Karpas-422 (cell line): ENCODE results near the gene ANO9. TPM values are rescaled to one million over a fixed set of nuclear protein-coding genes. Genes with fewer than 3 reads are reported as not detected.

Source experiments
- DNase-seq: peaks from one replicate; pipeline ENCODE4 v3.0.0-alpha.2; 2015
- H2AFZ ChIP-seq: fragments of 200-600 bp; sonication (generic); 2 replicates; pipeline ENCODE4 v1.6.1; 2014; ENCODE audit warnings: antibody characterized with exemption, low read length, mixed read lengths
- H3K27ac ChIP-seq: fragments of 200-600 bp; sonication (generic); 2 replicates; pipeline ENCODE4 v1.5.1; 2014; ENCODE audit warnings: mild to moderate bottlenecking, low read length, moderate library complexity
- H3K27me3 ChIP-seq: fragments of 200-600 bp; sonication (generic); 2 replicates; pipeline ENCODE4 v1.6.1; 2014; ENCODE audit warnings: low read length, mixed read lengths
- H3K36me3 ChIP-seq: fragments of 200-600 bp; sonication (generic); 2 replicates; pipeline ENCODE4 v1.6.1; 2014; ENCODE audit warnings: low read length, mixed read lengths; ENCODE audit not compliant: insufficient read depth
- H3K4me1 ChIP-seq: fragments of 200-600 bp; sonication (generic); 2 replicates; pipeline ENCODE4 v1.6.1; 2014; ENCODE audit warnings: mild to moderate bottlenecking, low read length, mixed read lengths
- H3K4me2 ChIP-seq: fragments of 200-600 bp; sonication (generic); 2 replicates; pipeline ENCODE4 v1.6.1; 2014; ENCODE audit warnings: low read length, low read depth, mild to moderate bottlenecking; ENCODE audit not compliant: poor library complexity, severe bottlenecking
- H3K4me3 ChIP-seq: fragments of 200-600 bp; sonication (generic); 2 replicates; pipeline ENCODE4 v1.5.1; 2014; ENCODE audit warnings: mild to moderate bottlenecking, antibody characterized with exemption, low read length, mixed read lengths
- H3K79me2 ChIP-seq: fragments of 200-600 bp; sonication (generic); 2 replicates; pipeline ENCODE4 v1.6.1; 2014; ENCODE audit warnings: mild to moderate bottlenecking, low read length, mixed read lengths
- H3K9ac ChIP-seq: fragments of 200-600 bp; sonication (generic); 2 replicates; pipeline ENCODE4 v1.6.0; 2014; ENCODE audit warnings: low read length
- H3K9me2 ChIP-seq: fragments of 200-600 bp; sonication (generic), shearing (Covaris generic); replicated peaks from 2 replicates; pipeline ENCODE4 v1.6.0; 2014; ENCODE audit warnings: mild to moderate bottlenecking, low read length, moderate library complexity; ENCODE audit not compliant: insufficient read depth
- H3K9me3 ChIP-seq: fragments of 300-700, 200-600 bp; sonication (generic); 2 replicates; pipeline ENCODE4 v1.6.1; 2014; ENCODE audit warnings: low read length, mixed read lengths
- H4K20me1 ChIP-seq: fragments of 200-600 bp; sonication (generic); 2 replicates; pipeline ENCODE4 v1.6.1; 2014; ENCODE audit warnings: mild to moderate bottlenecking, antibody characterized with exemption, low read length, low read depth; ENCODE audit not compliant: insufficient read depth
- small RNA-seq: library from RNA; depleted of rRNA; stranded (forward); fragments of <200 nt; gene quantifications from one replicate; pipeline ENCODE3, GENCODE V24; 2014
- total RNA-seq: library from RNA; depleted of rRNA; stranded (reverse); fragments of >200 nt; shearing (Covaris generic); gene quantifications from 2 replicates; pipeline ENCODE4 v1.2.3, GENCODE V29; 2014; ENCODE audit warnings: low replicate concordance; rRNA removed

The ANO9 gene
- total RNA-seq, 1 experiment from 2014 or later, result 1.4 TPM

GRCh38 chr11:369336-370018, 72.3 kb downstream of the ANO9 start, which contains the start of gene B4GALNT4:
TSS of gene B4GALNT4 (plus strand) at chr11:369499. CDS start at chr11:369804, 305 bp downstream.
- Histone ChIP-seq H3K36me3 (no peaks in the 10 kb centered on the region), H3K4me2 (no peak within 1 kb of the TSS), H4K20me1 (no peaks in the 10 kb centered on the region), H3K27ac (no peak within 1 kb of the TSS), H3K4me3 (no peak within 1 kb of the TSS), H3K79me2 (no peaks in the 10 kb centered on the region), H3K9me2 (no peaks in the 10 kb centered on the region), H3K27me3 (no peaks in the 10 kb centered on the region), H3K4me1 (no peaks in the 10 kb centered on the region), H3K9ac (no peak within 1 kb of the TSS), H3K9me3 (no peaks in the 10 kb centered on the region), H2AFZ (no peak within 1 kb of the TSS)
- DNase-seq, result no peak

GRCh38 chr11:368414-369335, 73.1 kb downstream of the ANO9 start:
- Histone ChIP-seq H3K4me3 (no peak overlapping the region), H3K9me2 (no peaks in the 10 kb centered on the region), H3K9me3 (no peaks in the 10 kb centered on the region), H3K4me2 (no peak overlapping the region), H3K9ac (no peak overlapping the region), H3K36me3 (no peaks in the 10 kb centered on the region), H3K27me3 (no peaks in the 10 kb centered on the region), H3K4me1 (no peaks in the 10 kb centered on the region), H4K20me1 (no peaks in the 10 kb centered on the region), H3K79me2 (no peaks in the 10 kb centered on the region), H3K27ac (no peak overlapping the region), H2AFZ (no peak overlapping the region)
- no peak for DNase-seq

- Histone ChIP-seq H3K36me3 (no peaks in the 10 kb centered on the region), H3K9me3 (no peaks in the 10 kb centered on the region), H3K4me2 (no peak overlapping the region), H3K9ac (no peak overlapping the region), H2AFZ (no peak overlapping the region), H3K27me3 (no peaks in the 10 kb centered on the region), H4K20me1 (no peaks in the 10 kb centered on the region), H3K27ac (no peak overlapping the region), H3K9me2 (no peaks in the 10 kb centered on the region), H3K79me2 (no peaks in the 10 kb centered on the region), H3K4me1 (no peaks in the 10 kb centered on the region), H3K4me3 (no peak overlapping the region)
- DNase-seq, result no peak
These were observed 73.8 kb downstream of the ANO9 start for GRCh38 chr11:367956-368413.

Small RNAs within 50 kb of the gene (small RNA-seq; reads per million reads assigned to genes)
- not detected for gene RN7SL838P

Other genes with a start within 250 kb of the ANO9 start
- gene SCGB1C1, start 248.9 kb downstream of the ANO9 start, total RNA-seq, result not detected in 2 replicates
- gene BET1L, start 234.6 kb downstream of the ANO9 start, total RNA-seq, result 16.8 TPM in 2 replicates
- 56.2 and 86.1 TPM in 2 replicates for gene RIC8A, start 234.3 kb downstream of the ANO9 start, total RNA-seq
- 13.6 and 17.2 TPM in 2 replicates for gene SIRT3, start 205.7 kb downstream of the ANO9 start, total RNA-seq
- gene PSMD13, start 205.0 kb downstream of the ANO9 start, total RNA-seq, result 86.7 and 92.7 TPM in 2 replicates
- gene NLRP6, start 163.6 kb downstream of the ANO9 start, total RNA-seq, result 0.11 TPM in 1 of 2 replicates, not detected in the other
- 17.0 and 24.2 TPM in 2 replicates for gene PGGHG, start 152.9 kb downstream of the ANO9 start, total RNA-seq
- not detected in 2 replicates for gene IFITM5, start 142.5 kb downstream of the ANO9 start, total RNA-seq
- gene IFITM2, start 134.2 kb downstream of the ANO9 start, total RNA-seq, result 18.5 and 19.4 TPM in 2 replicates
- gene IFITM1, start 128.0 kb downstream of the ANO9 start, total RNA-seq, result 125 and 216 TPM in 2 replicates
- 1.7 TPM in 1 of 2 replicates, not detected in the other for gene IFITM3, start 121.2 kb downstream of the ANO9 start, total RNA-seq
- gene B4GALNT4, start 72.5 kb downstream of the ANO9 start, total RNA-seq, result not detected in 2 replicates
- 0.76 TPM in 1 of 2 replicates, not detected in the other for gene PKP3, start 47.8 kb downstream of the ANO9 start, total RNA-seq
- gene SIGIRR, start 27.0 kb downstream of the ANO9 start, total RNA-seq, result 28.9 and 34.6 TPM in 2 replicates
- 13.5 and 25.4 TPM in 2 replicates for gene PTDSS2, start 8.3 kb upstream of the ANO9 start, total RNA-seq
- gene RNH1, start 65.2 kb upstream of the ANO9 start, total RNA-seq, result 59.4 and 107 TPM in 2 replicates
- 8.5 and 53.1 TPM in 2 replicates for gene HRAS, start 93.6 kb upstream of the ANO9 start, total RNA-seq
- gene LRRC56, start 95.5 kb upstream of the ANO9 start, total RNA-seq, result 0.37 and 4.6 TPM in 2 replicates
- 6.2 and 14.3 TPM in 2 replicates for gene LMNTD2, start 118.7 kb upstream of the ANO9 start, total RNA-seq
- 13.8 and 29.1 TPM in 2 replicates for gene RASSF7, start 119.0 kb upstream of the ANO9 start, total RNA-seq
- gene PHRF1, start 134.5 kb upstream of the ANO9 start, total RNA-seq, result 8.7 and 20.9 TPM in 2 replicates
- gene IRF7, start 173.9 kb upstream of the ANO9 start, total RNA-seq, result 34.6 and 53.5 TPM in 2 replicates
- gene CDHR5, start 182.9 kb upstream of the ANO9 start, total RNA-seq, result 0.04 TPM in 1 of 2 replicates, not detected in the other
- gene SCT, start 185.2 kb upstream of the ANO9 start, total RNA-seq, result not detected in 2 replicates
- gene DRD4, start 195.3 kb upstream of the ANO9 start, total RNA-seq, result not detected in 2 replicates